HepG2 (cell line): ENCODE results near the gene SIRT7. TPM values are rescaled to one million over a fixed set of nuclear protein-coding genes. Genes with fewer than 3 reads are reported as not detected.
A peak's percentile ranks its signal among the peaks of the same experiment; 100 is the strongest.

Experiments used
- ARID2 ChIP-seq: sonication (generic); formaldehyde crosslinking; IDR thresholded peaks from 2 replicates; pipeline ENCODE4 v1.8.1; 2022; ENCODE audit warnings: mild to moderate bottlenecking, missing genetic modification reagents, borderline replicate concordance
- ATM ChIP-seq: fragments of 450-650 bp; IDR thresholded peaks from 2 replicates; pipeline ENCODE4 v1.7.1; 2017; ENCODE audit warnings: mild to moderate bottlenecking, borderline replicate concordance
- CEBPG ChIP-seq: IDR thresholded peaks from 2 replicates; pipeline ENCODE4 v1.6.1; 2016
- DNMT1 ChIP-seq: sonication (generic); formaldehyde crosslinking; IDR thresholded peaks from 2 replicates; pipeline ENCODE4 v1.5.1; 2020; ENCODE audit warnings: mild to moderate bottlenecking, missing genetic modification reagents
- EED ChIP-seq: sonication (generic); formaldehyde crosslinking; IDR thresholded peaks from 2 replicates; pipeline ENCODE4 v1.5.0; 2020; ENCODE audit warnings: mild to moderate bottlenecking, missing genetic modification reagents
- NFIC ChIP-seq: IDR thresholded peaks from 2 replicates; pipeline ENCODE4 v1.6.1; 2012; ENCODE audit warnings: mild to moderate bottlenecking, low read length, inconsistent platforms
- PHB2 ChIP-seq: fragments of 450-650 bp; IDR thresholded peaks from 2 replicates; pipeline ENCODE4 v1.6.1; 2018; ENCODE audit not compliant: partially characterized antibody
- RARG ChIP-seq: sonication (generic); formaldehyde crosslinking; IDR thresholded peaks from 2 replicates; pipeline ENCODE4 v1.4.0; 2020; ENCODE audit warnings: low read depth, mild to moderate bottlenecking, missing genetic modification reagents
- ZFP1 ChIP-seq: IDR thresholded peaks from 2 replicates; pipeline ENCODE4 v1.6.1; 2016
- ZNF260 ChIP-seq: sonication (generic); formaldehyde crosslinking; IDR thresholded peaks from 2 replicates; pipeline ENCODE4 v1.4.0; 2020; ENCODE audit warnings: missing genetic modification reagents, low read depth, mild to moderate bottlenecking, borderline replicate concordance
- ZNF800 ChIP-seq: sonication (generic); formaldehyde crosslinking; IDR thresholded peaks from 2 replicates; pipeline ENCODE4 v1.4.0; 2020; ENCODE audit warnings: missing genetic modification reagents
- ZNF891 ChIP-seq: sonication (generic); formaldehyde crosslinking; IDR thresholded peaks from 2 replicates; pipeline ENCODE4 v1.5.0; 2020; ENCODE audit warnings: mild to moderate bottlenecking, missing genetic modification reagents
- polyA plus RNA-seq, 8 experiments: library from polyadenylated mRNA; depleted of rRNA in 3 of 8; stranded (reverse) in 7 of 8; unstranded in 1 of 8; fragments of >200 nt; fragmentation: Illumina TruSeq in 4 of 8; extraction: Trizol in 4 of 8; gene quantifications; 2 replicates each; pipeline versions ENCODE4 v1.2.1 to v1.2.3, GENCODE V29; 2011 to 2016; ENCODE audit warnings: low read depth in 4 of 8, missing spikeins in 1 of 8, mixed read lengths in 1 of 8; ENCODE audit not compliant: insufficient read depth in 1 of 8
- total RNA-seq, 5 experiments: library from RNA; depleted of rRNA; stranded (reverse); fragments of >200 nt; fragmentation: Illumina TruSeq; extraction: Trizol; gene quantifications; 2 replicates each; pipeline ENCODE4 v1.2.3, GENCODE V29; 2016; ENCODE audit warnings: low read depth in 1 of 5
- TF ChIP-seq, protein P1 (sequence below): IDR thresholded peaks from 2 replicates; pipeline ENCODE4 v1.6.1; 2016; ENCODE audit warnings: missing compliant biosample characterization, missing genetic modification reagents, borderline replicate concordance
- TF ChIP-seq, protein P2 (sequence below): sonication (generic); formaldehyde crosslinking; IDR thresholded peaks from 2 replicates; pipeline ENCODE4 v1.4.0; 2020; ENCODE audit warnings: missing genetic modification reagents
- TF ChIP-seq, protein P3 (sequence below), 2 experiments: fragments of 450-650 bp in 1 of 2; sonication (generic) in 1 of 2; formaldehyde crosslinking; IDR thresholded peaks; 2 replicates each; pipeline versions ENCODE4 v1.5.0 to v1.8.0; 2020 to 2022; ENCODE audit warnings: mild to moderate bottlenecking in 1 of 2, missing genetic modification reagents in 1 of 2
- TF ChIP-seq, protein P4 (sequence below): sonication (generic); formaldehyde crosslinking; IDR thresholded peaks from 2 replicates; pipeline ENCODE4 v1.5.1; 2020; ENCODE audit warnings: missing genetic modification reagents, mild to moderate bottlenecking, borderline replicate concordance
- TF ChIP-seq, protein P5 (sequence below): sonication (generic); formaldehyde crosslinking; IDR thresholded peaks from 2 replicates; pipeline ENCODE4 v1.5.0; 2020; ENCODE audit warnings: mild to moderate bottlenecking, low read depth, missing genetic modification reagents, borderline replicate concordance

Gene SIRT7
- total and polyA plus RNA-seq, 2 of the 13 experiments (the other 11 are each of a cell fraction or from before 2014, with no cell fraction given) = 8.3 to 24.8 TPM

DNA sequence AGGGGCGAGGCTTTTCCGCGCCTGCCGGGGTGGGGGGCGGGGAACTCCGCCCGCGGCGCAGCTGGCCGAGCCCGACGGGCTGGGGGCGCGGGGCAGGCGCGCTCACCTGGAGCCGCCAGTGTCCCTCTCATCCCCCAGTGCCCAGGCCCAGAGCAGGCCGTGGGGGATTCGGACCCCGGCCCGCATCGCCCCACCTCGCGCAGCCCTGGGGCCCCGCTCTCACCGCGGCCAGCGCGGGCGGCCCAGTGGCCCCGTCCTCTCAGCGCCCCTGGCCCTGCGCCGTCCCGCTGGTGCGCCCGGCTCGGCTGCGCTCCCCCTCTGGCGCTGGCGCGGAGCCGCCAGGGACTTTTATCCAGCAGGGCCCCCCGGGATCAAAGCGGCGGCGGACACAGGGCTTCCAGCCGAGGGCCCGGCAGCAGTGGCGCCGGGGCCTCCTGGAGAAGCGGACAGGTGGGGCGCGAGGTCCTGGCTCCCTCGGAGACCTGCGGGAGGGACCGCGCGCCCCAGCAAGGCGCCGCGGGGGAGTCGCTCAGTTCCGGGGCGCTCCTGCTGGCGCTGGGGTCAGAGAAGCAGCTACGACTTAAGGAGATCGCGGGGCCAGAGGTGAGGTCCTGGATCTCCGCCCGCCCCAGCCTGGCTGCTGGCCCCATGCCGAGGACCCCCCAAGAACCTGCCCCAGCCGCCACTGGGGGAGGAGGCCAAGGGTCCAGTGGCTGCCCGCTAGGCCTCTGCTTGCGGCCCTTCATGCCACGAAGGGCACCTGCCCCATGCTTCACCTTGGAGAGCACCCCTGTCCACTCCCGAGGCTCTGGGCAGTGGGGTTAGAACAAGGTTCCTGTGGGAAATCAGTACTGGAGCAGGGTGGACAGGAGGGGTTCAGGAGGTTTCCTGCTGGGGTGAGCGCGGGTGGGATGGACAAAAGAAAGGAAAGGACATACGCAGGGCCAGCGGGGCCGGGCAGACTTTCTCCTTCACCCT lies 43.8 kb upstream of the SIRT7 start (continued):
- 0 out of 2 replicates have a peak, but pooled peaks have one; percentile 14 for TF ChIP-seq EED
- no peak for TF ChIP-seq ZFP1
- TF ChIP-seq PHB2 = no peak
- no peak for TF ChIP-seq ARID2 (CRISPR knock-in tag)
- no peak for TF ChIP-seq RARG (CRISPR knock-in tag)
- TF ChIP-seq, protein P1, sequence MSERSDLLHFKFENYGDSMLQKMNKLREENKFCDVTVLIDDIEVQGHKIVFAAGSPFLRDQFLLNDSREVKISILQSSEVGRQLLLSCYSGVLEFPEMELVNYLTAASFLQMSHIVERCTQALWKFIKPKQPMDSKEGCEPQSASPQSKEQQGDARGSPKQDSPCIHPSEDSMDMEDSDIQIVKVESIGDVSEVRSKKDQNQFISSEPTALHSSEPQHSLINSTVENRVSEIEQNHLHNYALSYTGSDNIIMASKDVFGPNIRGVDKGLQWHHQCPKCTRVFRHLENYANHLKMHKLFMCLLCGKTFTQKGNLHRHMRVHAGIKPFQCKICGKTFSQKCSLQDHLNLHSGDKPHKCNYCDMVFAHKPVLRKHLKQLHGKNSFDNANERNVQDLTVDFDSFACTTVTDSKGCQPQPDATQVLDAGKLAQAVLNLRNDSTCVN (CRISPR knock-in tag) = no peak
- peak; percentile 40; the same call in 1 of the 2 replicates for TF ChIP-seq ZNF800
- no peak for TF ChIP-seq ZNF260
- TF ChIP-seq, protein P2, sequence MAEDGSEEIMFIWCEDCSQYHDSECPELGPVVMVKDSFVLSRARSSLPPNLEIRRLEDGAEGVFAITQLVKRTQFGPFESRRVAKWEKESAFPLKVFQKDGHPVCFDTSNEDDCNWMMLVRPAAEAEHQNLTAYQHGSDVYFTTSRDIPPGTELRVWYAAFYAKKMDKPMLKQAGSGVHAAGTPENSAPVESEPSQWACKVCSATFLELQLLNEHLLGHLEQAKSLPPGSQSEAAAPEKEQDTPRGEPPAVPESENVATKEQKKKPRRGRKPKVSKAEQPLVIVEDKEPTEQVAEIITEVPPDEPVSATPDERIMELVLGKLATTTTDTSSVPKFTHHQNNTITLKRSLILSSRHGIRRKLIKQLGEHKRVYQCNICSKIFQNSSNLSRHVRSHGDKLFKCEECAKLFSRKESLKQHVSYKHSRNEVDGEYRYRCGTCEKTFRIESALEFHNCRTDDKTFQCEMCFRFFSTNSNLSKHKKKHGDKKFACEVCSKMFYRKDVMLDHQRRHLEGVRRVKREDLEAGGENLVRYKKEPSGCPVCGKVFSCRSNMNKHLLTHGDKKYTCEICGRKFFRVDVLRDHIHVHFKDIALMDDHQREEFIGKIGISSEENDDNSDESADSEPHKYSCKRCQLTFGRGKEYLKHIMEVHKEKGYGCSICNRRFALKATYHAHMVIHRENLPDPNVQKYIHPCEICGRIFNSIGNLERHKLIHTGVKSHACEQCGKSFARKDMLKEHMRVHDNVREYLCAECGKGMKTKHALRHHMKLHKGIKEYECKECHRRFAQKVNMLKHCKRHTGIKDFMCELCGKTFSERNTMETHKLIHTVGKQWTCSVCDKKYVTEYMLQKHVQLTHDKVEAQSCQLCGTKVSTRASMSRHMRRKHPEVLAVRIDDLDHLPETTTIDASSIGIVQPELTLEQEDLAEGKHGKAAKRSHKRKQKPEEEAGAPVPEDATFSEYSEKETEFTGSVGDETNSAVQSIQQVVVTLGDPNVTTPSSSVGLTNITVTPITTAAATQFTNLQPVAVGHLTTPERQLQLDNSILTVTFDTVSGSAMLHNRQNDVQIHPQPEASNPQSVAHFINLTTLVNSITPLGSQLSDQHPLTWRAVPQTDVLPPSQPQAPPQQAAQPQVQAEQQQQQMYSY (CRISPR knock-in tag) = no peak
- TF ChIP-seq, protein P3, sequence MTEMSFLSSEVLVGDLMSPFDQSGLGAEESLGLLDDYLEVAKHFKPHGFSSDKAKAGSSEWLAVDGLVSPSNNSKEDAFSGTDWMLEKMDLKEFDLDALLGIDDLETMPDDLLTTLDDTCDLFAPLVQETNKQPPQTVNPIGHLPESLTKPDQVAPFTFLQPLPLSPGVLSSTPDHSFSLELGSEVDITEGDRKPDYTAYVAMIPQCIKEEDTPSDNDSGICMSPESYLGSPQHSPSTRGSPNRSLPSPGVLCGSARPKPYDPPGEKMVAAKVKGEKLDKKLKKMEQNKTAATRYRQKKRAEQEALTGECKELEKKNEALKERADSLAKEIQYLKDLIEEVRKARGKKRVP (CRISPR knock-in tag; IDR thresholded peaks at IDR 0.05) = no peak
- TF ChIP-seq CEBPG (CRISPR knock-in tag) = no peak
- no peak for TF ChIP-seq NFIC
- no peak for TF ChIP-seq DNMT1 (CRISPR knock-in tag)
- TF ChIP-seq, protein P4, sequence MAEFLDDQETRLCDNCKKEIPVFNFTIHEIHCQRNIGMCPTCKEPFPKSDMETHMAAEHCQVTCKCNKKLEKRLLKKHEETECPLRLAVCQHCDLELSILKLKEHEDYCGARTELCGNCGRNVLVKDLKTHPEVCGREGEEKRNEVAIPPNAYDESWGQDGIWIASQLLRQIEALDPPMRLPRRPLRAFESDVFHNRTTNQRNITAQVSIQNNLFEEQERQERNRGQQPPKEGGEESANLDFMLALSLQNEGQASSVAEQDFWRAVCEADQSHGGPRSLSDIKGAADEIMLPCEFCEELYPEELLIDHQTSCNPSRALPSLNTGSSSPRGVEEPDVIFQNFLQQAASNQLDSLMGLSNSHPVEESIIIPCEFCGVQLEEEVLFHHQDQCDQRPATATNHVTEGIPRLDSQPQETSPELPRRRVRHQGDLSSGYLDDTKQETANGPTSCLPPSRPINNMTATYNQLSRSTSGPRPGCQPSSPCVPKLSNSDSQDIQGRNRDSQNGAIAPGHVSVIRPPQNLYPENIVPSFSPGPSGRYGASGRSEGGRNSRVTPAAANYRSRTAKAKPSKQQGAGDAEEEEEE (CRISPR knock-in tag) = no peak
- TF ChIP-seq, protein P5, sequence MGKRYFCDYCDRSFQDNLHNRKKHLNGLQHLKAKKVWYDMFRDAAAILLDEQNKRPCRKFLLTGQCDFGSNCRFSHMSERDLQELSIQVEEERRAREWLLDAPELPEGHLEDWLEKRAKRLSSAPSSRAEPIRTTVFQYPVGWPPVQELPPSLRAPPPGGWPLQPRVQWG (CRISPR knock-in tag) = no peak
- TF ChIP-seq ZNF891 (CRISPR knock-in tag) = no peak
- no peak for TF ChIP-seq ATM
